Gastroesophageal sphincter (tissue), 4 donors: Measurements from ENCODE around the gene VPS37D. TPM values are rescaled to one million over a fixed set of nuclear protein-coding genes. Genes with fewer than 3 reads are reported as not detected.
"Not testable (repeated sequence)": the region's sequence is repeated elsewhere in the genome, so short reads cannot be mapped to it uniquely, and the experiment has no call there.

ENCODE experiments used
- ATAC-seq: fragments of 150-250 bp; one replicate; pipeline ENCODE4 v1.9.1; 2016; ENCODE audit warnings: mild to moderate bottlenecking, moderate library complexity
- H3K27ac ChIP-seq, 4 donors: fragments of 200-600 bp; sonication (generic) in 3 of 4; 1 replicate in 3 of 4; 2 replicates in 1 of 4; pipeline ENCODE4 v1.5.1; 2016 to 2019
- H3K27me3 ChIP-seq: fragments of 200-600 bp; sonication (generic); one replicate; pipeline ENCODE4 v1.5.1; 2019
- H3K36me3 ChIP-seq, 2 donors: fragments of 200-600 bp; sonication (generic); one replicate each; pipeline ENCODE4 v1.5.1; 2019; ENCODE audit warnings: control low read depth in 1 of 2
- H3K4me1 ChIP-seq, 3 donors: fragments of 200-600 bp; sonication (generic); 1 replicate in 2 of 3; 2 replicates in 1 of 3; pipeline ENCODE4 v1.5.1; 2016 to 2019; ENCODE audit warnings: control low read depth in 2 of 3
- H3K4me3 ChIP-seq, 2 donors: fragments of 200-600 bp; sonication (generic); one replicate each; pipeline ENCODE4 v1.5.1; 2019; ENCODE audit warnings: mild to moderate bottlenecking in 1 of 2, moderate library complexity in 1 of 2
- H3K9me3 ChIP-seq, 3 donors: fragments of 200-600 bp; sonication (generic); one replicate each; pipeline ENCODE4 v1.5.1; 2017 to 2019; ENCODE audit warnings: control low read depth in 2 of 3
- CTCF ChIP-seq, 4 experiments: fragments of 200-600 bp in 2 of 4; fragments of 450-650 bp in 2 of 4; sonication (generic) in 1 of 4; IDR thresholded peaks; one replicate each; pipeline ENCODE4 v1.5.1; 2017 to 2019; ENCODE audit warnings: antibody characterized with exemption in 4 of 4, mild to moderate bottlenecking in 2 of 4, moderate library complexity in 2 of 4
- EP300 ChIP-seq: sonication (generic); formaldehyde crosslinking; IDR thresholded peaks from one replicate; pipeline ENCODE4 v1.6.1; 2017; ENCODE audit warnings: antibody characterized with exemption, mild to moderate bottlenecking
- POLR2A ChIP-seq, 2 donors: fragments of 450-650 bp; IDR thresholded peaks; one replicate each; pipeline ENCODE4 v1.6.1; 2017; ENCODE audit warnings: antibody characterized with exemption in 2 of 2, mild to moderate bottlenecking in 2 of 2, moderate library complexity in 1 of 2
- POLR2AphosphoS5 ChIP-seq: sonication (generic); formaldehyde crosslinking; IDR thresholded peaks from one replicate; pipeline ENCODE4 v1.6.1; 2017; ENCODE audit warnings: antibody characterized with exemption
- WGBS, 2 donors: methylation state at CpG; one replicate each; pipeline ENCODE4 v1.1.5; 2018; ENCODE audit warnings: low coverage in 1 of 2; 5-methylcytosine and 5-hydroxymethylcytosine counted together
- total RNA-seq, 4 donors: library from RNA; depleted of rRNA; stranded (reverse); fragments of >200 nt; gene quantifications; one replicate each; pipeline ENCODE4 v1.1.0, GENCODE V29; 2016

VPS37D gene
- total RNA-seq, 4 donors from 2014 or later = 2.6 to 7.0 (median 3.2) TPM

- 90 to 100% methylated on average over 3 to 4 of the region's 16 CpGs for WGBS, 2 donors
- Histone ChIP-seq H3K27ac (no peak overlapping the region), H3K9me3 (no peaks in the 10 kb centered on the region), H3K4me1 (peaks cover 0 to 25% (median 2%) of the 10 kb centered on the region in 3 donors), H3K4me3 (no peak overlapping the region), H3K36me3 (peaks cover 0 to 39% of the 10 kb centered on the region in 2 donors), H3K27me3 (no peaks in the 10 kb centered on the region)
- no peak for ATAC-seq
- TF ChIP-seq EP300 (no peak), POLR2AphosphoS5 (no peak), POLR2A (IDR thresholded peaks at IDR 0.05) (no peak), CTCF (IDR thresholded peaks at IDR 0.05) (no peak)
These were observed 41.4 kb downstream of the VPS37D start for GRCh38 chr7:73708961-73709549.

- H3K9me3 ChIP-seq = no peaks in the 10 kb centered on the region
- peaks cover 0 to 9% of the 10 kb centered on the region in 2 donors for H3K36me3 ChIP-seq
- no peaks in the 10 kb centered on the region for H3K27me3 ChIP-seq
- no peak for ATAC-seq
- H3K4me1 ChIP-seq = peaks cover 0 to 37% (median 25%) of the 10 kb centered on the region in 3 donors
- no peak overlapping the region for H3K4me3 ChIP-seq
- WGBS, 2 donors = 100% methylated on average over 1 of the region's 1 CpG; no CpG with 5 or more reads in 1 of the 2 donors
- no peak overlapping the region for H3K27ac ChIP-seq
- TF ChIP-seq CTCF (IDR thresholded peaks at IDR 0.05) (no peak), POLR2A (IDR thresholded peaks at IDR 0.05) (no peak), POLR2AphosphoS5 (no peak), EP300 (no peak)
These were observed 45.1 kb downstream of the VPS37D start for GRCh38 chr7:73712773-73713172.

- H3K27me3 ChIP-seq, H3K9me3 ChIP-seq, H3K36me3 ChIP-seq, ATAC-seq, H3K27ac ChIP-seq, H3K4me3 ChIP-seq: not testable (repeated sequence)
- H3K4me1 ChIP-seq = peaks cover 0 to 43% (median 25%) of the 10 kb centered on the region in 3 donors
- WGBS, 2 donors = 95% methylated on average over 3 of the region's 6 CpGs; no CpG with 5 or more reads in 1 of the 2 donors
These were observed 45.7 kb downstream of the VPS37D start for GRCh38 chr7:73713319-73713718.

- Histone ChIP-seq H3K27me3 (no peaks in the 10 kb centered on the region), H3K4me3 (no peak overlapping the region), H3K27ac (peak overlapping the region in 3 of 4 donors; percentile 76 to 83 (median 80)), H3K4me1 (peaks cover 0 to 63% (median 35%) of the 10 kb centered on the region in 3 donors), H3K9me3 (no peaks in the 10 kb centered on the region), H3K36me3 (no peaks in the 10 kb centered on the region)
- peak; percentile 54 for ATAC-seq
- TF ChIP-seq CTCF (IDR thresholded peaks at IDR 0.05) (no peak), POLR2A (IDR thresholded peaks at IDR 0.05) (no peak), POLR2AphosphoS5 (no peak), EP300 (no peak)
- 36% methylated on average over 9 of the region's 16 CpGs; no CpG with 5 or more reads in 1 of the 2 donors for WGBS, 2 donors
These were observed 48.2 kb downstream of the VPS37D start for GRCh38 chr7:73715648-73716317.

GRCh38 chr7:73716318-73716890 is 48.8 kb downstream of the VPS37D start:
- Histone ChIP-seq H3K4me1 (peaks cover 0 to 67% (median 35%) of the 10 kb centered on the region in 3 donors), H3K4me3 (no peak overlapping the region), H3K27me3 (no peaks in the 10 kb centered on the region), H3K27ac (peak overlapping the region in 3 of 4 donors; percentile 76 to 83 (median 80)), H3K9me3 (no peaks in the 10 kb centered on the region), H3K36me3 (no peaks in the 10 kb centered on the region)
- no peak for TF ChIP-seq EP300
- no peak for TF ChIP-seq POLR2AphosphoS5
- no peak for TF ChIP-seq CTCF (IDR thresholded peaks at IDR 0.05)
- no peak for TF ChIP-seq POLR2A (IDR thresholded peaks at IDR 0.05)
- ATAC-seq = no peak
- 26 to 70% methylated on average over 2 to 3 of the region's 4 CpGs for WGBS, 2 donors
